Epidermal melanocyte (primary cell): ENCODE data around the gene KRT17.
"Not testable (repeated sequence)": the region's sequence is repeated elsewhere in the genome, so short reads cannot be mapped to it uniquely, and the experiment has no call there.

Experiments used
- DNase-seq: peaks from one replicate; pipeline ENCODE4 v3.0.0; 2011; ENCODE audit warnings: low spot score; ENCODE audit not compliant: insufficient read length

Gene KRT17

GRCh38 chr17:41576740-41577139 is 47.6 kb downstream of the KRT17 start:
- not testable (repeated sequence) for DNase-seq

GRCh38 chr17:41575336-41575735 is 49.0 kb downstream of the KRT17 start:
- DNase-seq: no peak

DNA sequence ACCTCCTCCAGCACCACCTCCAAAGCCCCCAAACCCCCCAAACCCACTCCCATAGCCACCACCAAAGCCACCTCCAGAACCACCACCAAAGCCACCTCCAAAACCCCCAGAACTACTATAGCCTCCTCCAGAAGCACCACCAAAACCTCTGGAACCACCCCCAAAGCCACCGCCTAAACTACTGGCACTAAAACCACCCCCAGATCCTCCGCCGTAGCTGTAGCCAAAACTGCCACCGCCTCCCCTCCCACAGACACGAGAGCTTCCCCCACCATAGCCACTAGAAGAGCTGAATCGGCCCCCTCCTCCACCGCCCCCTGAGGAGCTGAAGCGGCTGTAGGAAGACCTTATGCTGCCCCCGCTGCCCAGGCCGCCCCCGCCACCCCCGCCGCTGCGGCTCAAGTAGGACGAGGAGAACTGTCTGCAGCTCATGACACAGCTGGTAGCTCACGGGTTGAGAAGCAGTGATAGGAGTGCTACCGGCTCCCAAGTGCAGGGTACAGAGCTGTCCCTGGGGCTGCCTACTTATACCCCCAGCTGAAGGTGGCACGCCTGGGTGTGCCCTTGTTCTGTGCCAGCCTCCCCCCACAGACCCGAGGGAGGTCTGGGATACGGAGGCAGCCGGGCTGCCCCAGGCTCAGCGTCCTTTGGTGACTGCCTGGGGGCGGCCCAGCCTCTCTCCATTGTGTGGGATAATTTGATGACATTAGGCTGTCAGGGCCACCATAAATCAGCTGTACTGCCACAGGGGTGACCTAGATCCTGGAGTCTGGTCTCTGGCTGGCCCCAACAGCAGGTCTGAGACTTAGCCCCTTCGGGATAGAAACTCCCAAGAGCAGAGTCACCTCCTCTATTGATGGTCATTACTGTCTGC is 52.6 kb downstream of the KRT17 start, which contains the start of gene KRT9:
Gene KRT9 (minus strand): TSS at position 499 of the 874 bp plus-strand sequence. CDS start 67 bp downstream, at position 432.
- DNase-seq: no peak
